IMR-90 (cell line): ENCODE results near the gene TTLL9. TPM values are rescaled to one million over a fixed set of nuclear protein-coding genes. Genes with fewer than 3 reads are reported as not detected.

Source experiments
- ELK1 ChIP-seq: fragments of 150-350 bp; IDR thresholded peaks from 2 replicates; pipeline ENCODE4 v1.6.1; 2016; ENCODE audit warnings: low read depth, mild to moderate bottlenecking, low read length, moderate library complexity, borderline replicate concordance
- MXI1 ChIP-seq: IDR thresholded peaks from 2 replicates; pipeline ENCODE4 v1.6.1; 2012; ENCODE audit warnings: low read depth, mild to moderate bottlenecking, low read length, moderate library complexity, borderline replicate concordance
- polyA plus RNA-seq, 3 experiments: library from polyadenylated mRNA; depleted of rRNA; stranded (reverse); fragments of >200 nt; gene quantifications; 2 replicates each; pipeline ENCODE4 v1.2.3, GENCODE V29; 2012; ENCODE audit warnings: low replicate concordance in 1 of 3
- total RNA-seq: library from RNA; depleted of rRNA; stranded (reverse); fragments of >200 nt; gene quantifications from 2 replicates; pipeline ENCODE4 v1.2.3, GENCODE V29; 2012

Gene TTLL9
- total and polyA plus RNA-seq, 2 of the 4 experiments (the other 2 are of a cell fraction), result not detected

GRCh38 chr20:31839782-31840487, 30.5 kb upstream of the TTLL9 start (continued):
- TF ChIP-seq ELK1 (no peak), MXI1 (no peak)
